K562 (cell line): ENCODE measurements around the gene APPL2. TPM values are rescaled to one million over a fixed set of nuclear protein-coding genes. Genes with fewer than 3 reads are reported as not detected.

Experiments used
- ATAC-seq: fragments of 200-7000 bp; cut with Tn5 transposase; 3 replicates; pipeline ENCODE4 v1.9.1; 2020; ENCODE audit warnings: moderate library complexity
- BruUV-seq: library from RNA; stranded (reverse); fragments of 400-500 nt; replicated peaks from 2 replicates; lab custom pipeline; 2021; lab: Mats Ljungman, UMichigan
- CTCF ChIA-PET: fragments of 300-600 bp; formaldehyde crosslinking; extraction: SDS; loops from one replicate; lab custom pipeline; 2021; ENCODE audit warnings: low intra/inter-chr PET ratio; lab: Yijun Ruan, JAX
- POLR2A ChIA-PET: fragments of 300-600, 350-650 bp; sonication (Branson Sonifier 250); formaldehyde crosslinking; extraction: SDS; loops from one replicate; lab custom pipeline; 2021; ENCODE audit warnings: antibody characterized with exemption, inconsistent platforms; lab: Yijun Ruan, JAX
- DNase-seq, 4 experiments: peaks; one replicate each; pipeline versions ENCODE4 v3.0.0 to v3.0.0-alpha.2; 2011 to 2018; ENCODE audit warnings: low spot score in 3 of 4, mixed read lengths in 3 of 4; ENCODE audit errors: extremely low read depth in 1 of 4
- FAIRE-seq: peaks from 2 replicates; lab custom pipeline; 2011; peaks lifted over from hg19 to GRCh38; lab: Jason Lieb, UNC
- H2AFZ ChIP-seq: 2 replicates; pipeline ENCODE4 v1.6.0; 2011; ENCODE audit warnings: low read depth, low read length, control low read depth, inconsistent platforms
- H3K27ac ChIP-seq: fragments of 200-600 bp; 3 replicates; pipeline ENCODE4 v1.8.0; 2011; ENCODE audit warnings: low read depth, mild to moderate bottlenecking, control low read depth, inconsistent platforms, low read length, moderate library complexity, mixed read lengths; ENCODE audit errors: extremely low read depth
- H3K27me3 ChIP-seq, 2 experiments: fragments of 300-600 bp in 1 of 2; 2 replicates in 1 of 2; 3 replicates in 1 of 2; pipeline versions ENCODE4 v1.6.0 to v1.8.0; 2011; ENCODE audit warnings: inconsistent platforms in 2 of 2, low read length in 2 of 2, mild to moderate bottlenecking in 1 of 2, mixed read lengths in 1 of 2, moderate library complexity in 1 of 2; ENCODE audit not compliant: control insufficient read depth in 2 of 2, insufficient read depth in 2 of 2
- H3K36me3 ChIP-seq: fragments of 300-600 bp; 3 replicates; pipeline ENCODE4 v1.8.0; 2011; ENCODE audit warnings: mild to moderate bottlenecking, low read length, inconsistent platforms; ENCODE audit not compliant: control insufficient read depth, insufficient read depth
- H3K4me1 ChIP-seq, 2 experiments: fragments of 200-600 bp in 1 of 2; replicated peaks in 1 of 2; 2 replicates in 1 of 2; 3 replicates in 1 of 2; pipeline versions ENCODE4 v1.5.1 to v1.8.0; 2011; ENCODE audit warnings: inconsistent platforms in 2 of 2, low read length in 2 of 2, mild to moderate bottlenecking in 1 of 2, mixed read lengths in 1 of 2, moderate library complexity in 1 of 2; ENCODE audit not compliant: control insufficient read depth in 2 of 2, insufficient read depth in 2 of 2
- H3K4me2 ChIP-seq: 2 replicates; pipeline ENCODE4 v1.6.1; 2011; ENCODE audit warnings: low read length, control low read depth, inconsistent platforms, mixed read lengths; ENCODE audit not compliant: insufficient read depth
- H3K4me3 ChIP-seq: fragments of 200-600 bp; sonication (generic), shearing (Covaris generic); 2 replicates; pipeline ENCODE4 v1.5.1; 2016; ENCODE audit warnings: control low read depth, inconsistent platforms
- H3K79me2 ChIP-seq: fragments of 200-600 bp; 3 replicates; pipeline ENCODE4 v1.8.0; 2011; ENCODE audit warnings: low read length, inconsistent platforms; ENCODE audit not compliant: control insufficient read depth, insufficient read depth
- H3K9ac ChIP-seq, 2 experiments: 2 replicates each; pipeline versions ENCODE4 v1.6.0 to v1.6.1; 2011; ENCODE audit warnings: low read depth in 2 of 2, low read length in 2 of 2, control low read depth in 1 of 2, inconsistent platforms in 1 of 2, mild to moderate bottlenecking in 1 of 2, mixed read lengths in 1 of 2; ENCODE audit not compliant: insufficient read depth in 1 of 2
- H3K9me1 ChIP-seq: one replicate; pipeline ENCODE4 v1.6.0; 2011; ENCODE audit warnings: inconsistent platforms, mild to moderate bottlenecking, low read length, moderate library complexity; ENCODE audit not compliant: control insufficient read depth, insufficient read depth
- H3K9me3 ChIP-seq: replicated peaks from 2 replicates; pipeline ENCODE4 v1.5.1; 2011; ENCODE audit warnings: low read depth, low read length, inconsistent platforms; ENCODE audit not compliant: control insufficient read depth, insufficient read depth
- H4K20me1 ChIP-seq: replicated peaks from 2 replicates; pipeline ENCODE4 v1.6.1; 2011; ENCODE audit warnings: low read length, inconsistent platforms, mixed read lengths; ENCODE audit not compliant: control insufficient read depth, insufficient read depth
- ATF6 ChIP-seq: sonication (generic); formaldehyde crosslinking; IDR thresholded peaks from 2 replicates; pipeline ENCODE4 v1.4.0; 2020; ENCODE audit warnings: mild to moderate bottlenecking, missing genetic modification reagents
- CEBPZ ChIP-seq: fragments of 150-350 bp; IDR thresholded peaks from 2 replicates; pipeline ENCODE4 v1.6.1; 2014; ENCODE audit warnings: low read depth, mild to moderate bottlenecking, low read length, borderline replicate concordance
- ELF2 ChIP-seq: fragments of 250-450 bp; sonication (Bioruptor Pico); IDR thresholded peaks from 2 replicates; pipeline ENCODE4 v1.5.0; 2021; ENCODE audit warnings: mild to moderate bottlenecking
- GTF2F1 ChIP-seq: IDR thresholded peaks from 2 replicates; pipeline ENCODE4 v1.6.1; 2011; ENCODE audit warnings: low read depth, low read length, improper control_type of control experiment
- MTA3 ChIP-seq: fragments of 450-650 bp; formaldehyde crosslinking; IDR thresholded peaks from 2 replicates; pipeline ENCODE4 v1.6.1; 2017; ENCODE audit warnings: mild to moderate bottlenecking, borderline replicate concordance
- PTBP1 ChIP-seq: fragments of 200-400 bp; formaldehyde crosslinking; IDR thresholded peaks from 2 replicates; pipeline ENCODE4 v1.6.1; 2017; ENCODE audit warnings: low read depth, low read length
- RB1 ChIP-seq: fragments of 450-650 bp; IDR thresholded peaks from 2 replicates; pipeline ENCODE4 v1.6.1; 2017; ENCODE audit warnings: low read depth, mild to moderate bottlenecking
- RBBP5 ChIP-seq: fragments of 200-600 bp; sonication (generic); IDR thresholded peaks from 2 replicates; pipeline ENCODE4 v1.6.1; 2012; ENCODE audit warnings: borderline replicate concordance, mild to moderate bottlenecking, low read length, control low read depth, inconsistent platforms; ENCODE audit not compliant: insufficient read depth, poor library complexity, severe bottlenecking
- SIRT6 ChIP-seq: IDR thresholded peaks from one replicate; pipeline ENCODE4 v1.6.1; 2012; ENCODE audit warnings: low read depth, mild to moderate bottlenecking, control low read depth, inconsistent platforms, low read length, moderate library complexity
- SOX6 ChIP-seq: fragments of 450-650 bp; IDR thresholded peaks from 2 replicates; pipeline ENCODE4 v1.6.1; 2014; ENCODE audit warnings: mild to moderate bottlenecking
- TCF7L2 ChIP-seq: fragments of 150-350 bp; IDR thresholded peaks from 2 replicates; pipeline ENCODE4 v1.6.1; 2016; ENCODE audit warnings: low read depth, mild to moderate bottlenecking, low read length, moderate library complexity
- VEZF1 ChIP-seq: fragments of 200-800 bp; sonication (Bioruptor generic); IDR thresholded peaks from 2 replicates; pipeline ENCODE4 v1.6.1; 2017; ENCODE audit warnings: missing genetic modification characterization, missing compliant biosample characterization
- ZBED1 ChIP-seq: IDR thresholded peaks from 2 replicates; pipeline ENCODE4 v1.6.1; 2014
- ZBTB8A ChIP-seq: fragments of 450-650 bp; IDR thresholded peaks from 2 replicates; pipeline ENCODE4 v1.6.1; 2018; ENCODE audit warnings: mild to moderate bottlenecking, moderate library complexity; ENCODE audit not compliant: partially characterized antibody
- ZNF717 ChIP-seq: fragments of 250-450 bp; sonication (Bioruptor Pico); IDR thresholded peaks from 2 replicates; pipeline ENCODE4 v1.5.0; 2021
- WGBS: fragments of 100-300 bp; shearing (Covaris generic); methylation state at CpG from one replicate; pipeline ENCODE4 v1.1.6; 2016; ENCODE audit warnings: low coverage, mixed read lengths; ENCODE audit not compliant: insufficient coverage; ENCODE audit errors: missing lambda C conversion rate; 5-methylcytosine and 5-hydroxymethylcytosine counted together
- in situ Hi-C: fragments of 300-500 bp; cut with MboI; formaldehyde crosslinking; loops from 4 replicates; pipeline ENCODE4 v1.15.0; 2018; ENCODE audit warnings: inconsistent platforms, mixed read lengths
- intact Hi-C: fragments of 100-400 bp; cut with micrococcal nuclease; formaldehyde crosslinking; loops from 2 replicates; pipeline ENCODE4 v1.14.2; 2022
- polyA plus RNA-seq, 8 experiments: library from polyadenylated mRNA; depleted of rRNA in 4 of 8; stranded (reverse) in 5 of 8; unstranded in 3 of 8; fragments of >200 nt; fragmentation: Nextera tagmentation in 2 of 8; fragmentation: Illumina TruSeq in 1 of 8; extraction: Ambion mirVana in 2 of 8; extraction: Trizol in 1 of 8; gene quantifications; 2 replicates each; pipeline versions ENCODE4 v1.2.1 to v1.2.3, GENCODE V29; 2011 to 2014; ENCODE audit warnings: inconsistent platforms in 1 of 8, missing spikeins in 1 of 8
- total RNA-seq, 7 experiments: library from RNA; depleted of rRNA in 6 of 7; stranded (reverse); fragments of >200 nt in 6 of 7; fragmentation: Illumina TruSeq in 2 of 7; extraction: Trizol in 2 of 7; gene quantifications; 2 replicates each; pipeline versions ENCODE4 v1.2.1 to v1.2.3, GENCODE V29; 2011 to 2021; ENCODE audit warnings: low replicate concordance in 1 of 7

The APPL2 gene
- total and polyA plus RNA-seq, 9 of the 15 experiments (the other 6 are each of a cell fraction or from before 2014, with no cell fraction given): 2.1 to 14.4 (median 8.2) TPM

GRCh38 chr12:105227879-105228278, 8.1 kb downstream of the APPL2 start:
- ATAC-seq (no peak), DNase-seq (no peak), FAIRE-seq (no peak)
- no TSS peak for BruUV-seq
- H3K36me3 ChIP-seq: peaks cover 3% of the 10 kb centered on the region; the same call in 1 of the 3 replicates
- intact Hi-C loops: no loop called here
- in situ Hi-C loops: no loop called here
- H3K79me2 ChIP-seq: no peaks in the 10 kb centered on the region
- H3K9ac ChIP-seq: no peak overlapping the region
- ChIA-PET CTCF (no interaction called here), POLR2A (interaction anchor here (1.0 kb wide), 1 partner anchor 8 kb away, joined by 3 read pairs; the partner anchor contains the start of gene APPL2)
- no peaks in the 10 kb centered on the region for H3K9me3 ChIP-seq
- WGBS: 70% methylated on average over 3 of the region's 3 CpGs
- no peak overlapping the region for H2AFZ ChIP-seq
- no peak overlapping the region for H3K4me3 ChIP-seq
- TF ChIP-seq ATF6 (CRISPR knock-in tag) (no peak), RB1 (no peak), MTA3 (no peak), PTBP1 (no peak), SOX6 (no peak), GTF2F1 (no peak), SIRT6 (no peak), ZNF717 (no peak), TCF7L2 (no peak), ZBED1 (no peak), RBBP5 (no peak), ELF2 (CRISPR knock-in tag) (no peak), ZBTB8A (no peak), VEZF1 (CRISPR knock-in tag) (no peak), CEBPZ (no peak)
- H3K4me2 ChIP-seq: no peak overlapping the region
- no peaks in the 10 kb centered on the region for H3K9me1 ChIP-seq
- no peak overlapping the region for H3K27ac ChIP-seq
- no peaks in the 10 kb centered on the region for H3K27me3 ChIP-seq
- H4K20me1 ChIP-seq: no peaks in the 10 kb centered on the region
- peaks cover 3 to 6% of the 10 kb centered on the region in 2 experiments; a peak in 3 of 5 replicates for H3K4me1 ChIP-seq
